Keratinocyte (primary cell): ENCODE results near the gene SPRR2E. TPM values are rescaled to one million over a fixed set of nuclear protein-coding genes. Genes with fewer than 3 reads are reported as not detected.

Experiments used
- DNase-seq: peaks from one replicate; pipeline ENCODE4 v3.0.0-alpha.2; 2011; ENCODE audit warnings: low read depth, missing footprints, low spot score
- FAIRE-seq: peaks from 2 replicates; lab custom pipeline; 2011; peaks lifted over from hg19 to GRCh38; lab: Jason Lieb, UNC
- H2AFZ ChIP-seq: 2 replicates; pipeline ENCODE4 v1.6.0; 2012; ENCODE audit warnings: low read length, control low read depth, inconsistent platforms; ENCODE audit not compliant: control insufficient read depth
- H3K27ac ChIP-seq: 2 replicates; pipeline ENCODE4 v1.5.1; 2011; ENCODE audit warnings: low read length; ENCODE audit not compliant: control insufficient read depth, insufficient read depth
- H3K27me3 ChIP-seq: 3 replicates; pipeline ENCODE4 v1.6.0; 2011; ENCODE audit warnings: low read length; ENCODE audit not compliant: control insufficient read depth, insufficient read depth; ENCODE audit errors: extremely low read depth
- H3K36me3 ChIP-seq, 2 experiments: 2 replicates in 1 of 2; 3 replicates in 1 of 2; pipeline ENCODE4 v1.5.1; 2011; ENCODE audit warnings: low read length in 2 of 2, mild to moderate bottlenecking in 1 of 2; ENCODE audit not compliant: control insufficient read depth in 2 of 2, insufficient read depth in 2 of 2; ENCODE audit errors: extremely low read depth in 1 of 2
- H3K4me1 ChIP-seq: 3 replicates; pipeline ENCODE4 v1.5.1; 2011; ENCODE audit warnings: low read length; ENCODE audit not compliant: control insufficient read depth, insufficient read depth; ENCODE audit errors: extremely low read depth
- H3K4me2 ChIP-seq: 3 replicates; pipeline ENCODE4 v1.6.0; 2011; ENCODE audit warnings: low read depth, low read length; ENCODE audit not compliant: control insufficient read depth, insufficient read depth; ENCODE audit errors: extremely low read depth
- H3K4me3 ChIP-seq, 3 experiments: fragments of 200-600 bp in 1 of 3; sonication (generic) in 1 of 3; 2 replicates in 2 of 3; 3 replicates in 1 of 3; pipeline ENCODE4 v1.5.1; 2011 to 2016; ENCODE audit warnings: low read length in 3 of 3, mild to moderate bottlenecking in 3 of 3, control low read depth in 2 of 3, inconsistent platforms in 1 of 3, low read depth in 1 of 3, mixed read lengths in 1 of 3, mixed run types in 1 of 3, moderate library complexity in 1 of 3; ENCODE audit not compliant: control insufficient read depth in 2 of 3, insufficient read depth in 2 of 3; ENCODE audit errors: extremely low read depth in 1 of 3
- H3K79me2 ChIP-seq: 2 replicates; pipeline ENCODE4 v1.6.0; 2012; ENCODE audit warnings: low read length; ENCODE audit not compliant: control insufficient read depth, insufficient read depth
- H3K9ac ChIP-seq: 3 replicates; pipeline ENCODE4 v1.6.0; 2011; ENCODE audit warnings: low read length; ENCODE audit not compliant: control insufficient read depth, insufficient read depth; ENCODE audit errors: extremely low read depth
- H3K9me1 ChIP-seq: 3 replicates; pipeline ENCODE4 v1.6.0; 2011; ENCODE audit warnings: low read length; ENCODE audit not compliant: control insufficient read depth, insufficient read depth; ENCODE audit errors: extremely low read depth
- H3K9me3 ChIP-seq: 2 replicates; pipeline ENCODE4 v1.5.1; 2012; ENCODE audit warnings: low read depth, low read length; ENCODE audit not compliant: control insufficient read depth
- H4K20me1 ChIP-seq: 3 replicates; pipeline ENCODE4 v1.6.0; 2011; ENCODE audit warnings: low read length; ENCODE audit not compliant: control insufficient read depth, insufficient read depth; ENCODE audit errors: extremely low read depth
- CTCF ChIP-seq, 3 experiments: IDR thresholded peaks in 1 of 3; conservative IDR thresholded peaks in 1 of 3; optimal IDR thresholded peaks in 1 of 3; 2 replicates in 2 of 3; 3 replicates in 1 of 3; pipeline versions ENCODE3 to v1.5.1; 2011; ENCODE audit warnings: low read length in 3 of 3, mild to moderate bottlenecking in 3 of 3, moderate library complexity in 2 of 3, control low read depth in 1 of 3, inconsistent platforms in 1 of 3; ENCODE audit not compliant: insufficient read depth in 2 of 3; ENCODE audit errors: extremely low read depth in 1 of 3
- EZH2 ChIP-seq: IDR thresholded peaks from one replicate; pipeline ENCODE4 v1.6.1; 2012; ENCODE audit warnings: inconsistent platforms, mild to moderate bottlenecking, low read length, moderate library complexity
- dilution Hi-C: fragments of 300-500 bp; cut with MboI; formaldehyde crosslinking; loops from one replicate; pipeline ENCODE4 v1.7.0; 2020; ENCODE audit warnings: low sequenced_read_pairs; ENCODE audit not compliant: extremely low pct_ligation_motif_present
- polyA plus RNA-seq, 5 experiments: library from polyadenylated mRNA; depleted of rRNA in 3 of 5; stranded (reverse) in 3 of 5; stranded (forward) in 1 of 5; unstranded in 1 of 5; fragments of >200 nt; gene quantifications; 1 replicate in 1 of 5; 2 replicates in 3 of 5; 3 replicates in 1 of 5; pipeline versions ENCODE4 v1.2.1 to v1.2.3, GENCODE V29; 2011 to 2012; ENCODE audit warnings: missing spikeins in 2 of 5, low read depth in 1 of 5, low replicate concordance in 1 of 5

The SPRR2E gene
- polyA plus RNA-seq, 1 donor (not counting 4 experiments of a cell fraction or from before 2014, with no cell fraction given): 10.5 TPM

DNA sequence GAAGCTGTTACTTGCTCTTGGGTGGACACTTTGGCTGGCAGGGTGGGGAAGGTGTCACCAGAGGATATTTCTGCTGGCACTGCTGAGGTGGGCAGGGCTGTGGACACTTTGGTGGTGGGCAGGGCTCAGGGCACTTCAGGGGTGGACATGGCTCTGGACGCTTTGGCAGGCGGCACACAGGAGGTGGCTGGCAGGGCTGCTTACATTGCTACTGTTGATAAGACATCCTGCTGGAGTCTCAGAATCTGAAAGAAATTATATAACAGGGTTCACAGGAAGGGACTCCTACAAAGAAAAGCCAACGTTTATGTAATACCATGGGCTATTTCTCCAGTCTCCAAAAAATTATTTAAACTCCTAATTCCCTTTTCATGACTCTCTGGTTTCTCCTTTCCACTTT is 46.2 kb upstream of the SPRR2E start:
- Histone ChIP-seq H3K9me3 (no peaks in the 10 kb centered on the region), H4K20me1 (no peaks in the 10 kb centered on the region), H2AFZ (no peak overlapping the region), H3K4me2 (no peak overlapping the region), H3K27me3 (no peaks in the 10 kb centered on the region), H3K36me3 (no peaks in the 10 kb centered on the region), H3K4me3 (no peak overlapping the region), H3K4me1 (no peaks in the 10 kb centered on the region), H3K9me1 (no peaks in the 10 kb centered on the region), H3K27ac (no peak overlapping the region), H3K79me2 (no peaks in the 10 kb centered on the region), H3K9ac (no peak overlapping the region)
- TF ChIP-seq EZH2 (no peak), CTCF (optimal IDR thresholded peaks at IDR 0.05 in 1 of 3, IDR thresholded peaks at IDR 0.05 in 1 of 3, conservative IDR thresholded peaks at IDR 0.05 in 1 of 3; ENCODE audit: extremely low read depth in 1 of 3, insufficient read depth in 2 of 3, low read length in 3 of 3) (no peak)
- FAIRE-seq (no peak), DNase-seq (no peak)
- dilution Hi-C loops: no loop called here

GRCh38 chr1:153133743-153134142 is 39.4 kb upstream of the SPRR2E start:
- H3K79me2 ChIP-seq: no peaks in the 10 kb centered on the region
- no peak overlapping the region for H3K4me3 ChIP-seq
- DNase-seq (no peak), FAIRE-seq (no peak)
- TF ChIP-seq CTCF (optimal IDR thresholded peaks at IDR 0.05 in 1 of 3, IDR thresholded peaks at IDR 0.05 in 1 of 3, conservative IDR thresholded peaks at IDR 0.05 in 1 of 3; ENCODE audit: extremely low read depth in 1 of 3, insufficient read depth in 2 of 3, low read length in 3 of 3) (no peak), EZH2 (no peak)
- no peak overlapping the region for H3K9ac ChIP-seq
- peaks cover 10% of the 10 kb centered on the region for H3K4me1 ChIP-seq
- H3K27me3 ChIP-seq: no peaks in the 10 kb centered on the region
- no peaks in the 10 kb centered on the region for H3K36me3 ChIP-seq
- dilution Hi-C loops: no loop called here
- no peak overlapping the region for H3K4me2 ChIP-seq
- H3K9me3 ChIP-seq: no peaks in the 10 kb centered on the region
- no peak overlapping the region for H3K27ac ChIP-seq
- H2AFZ ChIP-seq: no peak overlapping the region
- H3K9me1 ChIP-seq: no peaks in the 10 kb centered on the region
- no peaks in the 10 kb centered on the region for H4K20me1 ChIP-seq
